Erythroblast (primary cell): ENCODE measurements around the gene IFNW1.

Source experiments
- GATA1 ChIP-seq: IDR thresholded peaks from 2 replicates; pipeline ENCODE4 v1.6.1; 2011; ENCODE audit warnings: low read depth, mild to moderate bottlenecking, control low read depth, low read length, moderate library complexity
- POLR2A ChIP-seq: IDR thresholded peaks from 2 replicates; pipeline ENCODE4 v1.6.1; 2011; ENCODE audit warnings: mild to moderate bottlenecking, low read length

- TF ChIP-seq POLR2A (no peak), GATA1 (no peak)
Measured at GRCh38 chr9:21119093-21119770, 22.4 kb downstream of the IFNW1 start.
